NCI-H446 (cell line): ENCODE results near the gene CSPG4.
"Not testable (repeated sequence)": the region's sequence is repeated elsewhere in the genome, so short reads cannot be mapped to it uniquely, and the experiment has no call there.

Experiments used
- DNase-seq, 2 experiments: peaks; one replicate each; lab custom pipeline; 2025; lab: John Stamatoyannopoulos, UW

CSPG4 gene

GRCh38 chr15:75739791-75740190 is 27.1 kb upstream of the CSPG4 start:
- DNase-seq = no peak

- peak; percentile 70 to 91 for DNase-seq
Measured at GRCh38 chr15:75738647-75739325, 26.1 kb upstream of the CSPG4 start.

- no peak for DNase-seq
Measured at GRCh38 chr15:75738014-75738646, 25.5 kb upstream of the CSPG4 start.

- not testable (repeated sequence) for DNase-seq
Measured at GRCh38 chr15:75737116-75738013, 24.7 kb upstream of the CSPG4 start.

- DNase-seq = no peak
Measured at GRCh38 chr15:75736256-75736655, 23.6 kb upstream of the CSPG4 start.

- not testable (repeated sequence) for DNase-seq
Measured at GRCh38 chr15:75734861-75735760, 22.5 kb upstream of the CSPG4 start.

- no peak for DNase-seq
Measured at GRCh38 chr15:75733761-75734651, 21.4 kb upstream of the CSPG4 start.

GRCh38 chr15:75732809-75733451 is 20.3 kb upstream of the CSPG4 start:
- DNase-seq = peak; percentile 11 to 54

- DNase-seq = no peak
Measured at GRCh38 chr15:75732177-75732808, 19.6 kb upstream of the CSPG4 start.

- no peak for DNase-seq
Measured at GRCh38 chr15:75731248-75732151, 18.9 kb upstream of the CSPG4 start.

- not testable (repeated sequence) for DNase-seq
Measured at GRCh38 chr15:75730376-75731247, 18.0 kb upstream of the CSPG4 start.

GRCh38 chr15:75729326-75730069 is 16.9 kb upstream of the CSPG4 start:
- DNase-seq = no peak

- peak in 1 of 2 experiments; percentile 45 for DNase-seq
Measured at GRCh38 chr15:75727851-75728715, 15.4 kb upstream of the CSPG4 start.

- no peak for DNase-seq
Measured at GRCh38 chr15:75727031-75727531, 14.4 kb upstream of the CSPG4 start.
